GM21737 (cell line): Measurements from ENCODE around the gene P2RX4.
"Not testable (repeated sequence)": the region's sequence is repeated elsewhere in the genome, so short reads cannot be mapped to it uniquely, and the experiment has no call there.

ENCODE experiments used
- ATAC-seq: cut with Tn5 transposase; IDR thresholded peaks from one replicate; pipeline ENCODE4 v1.9.1; 2021; ENCODE audit warnings: mild to moderate bottlenecking, moderate library complexity; ENCODE audit not compliant: unreplicated experiment

Gene P2RX4

DNA sequence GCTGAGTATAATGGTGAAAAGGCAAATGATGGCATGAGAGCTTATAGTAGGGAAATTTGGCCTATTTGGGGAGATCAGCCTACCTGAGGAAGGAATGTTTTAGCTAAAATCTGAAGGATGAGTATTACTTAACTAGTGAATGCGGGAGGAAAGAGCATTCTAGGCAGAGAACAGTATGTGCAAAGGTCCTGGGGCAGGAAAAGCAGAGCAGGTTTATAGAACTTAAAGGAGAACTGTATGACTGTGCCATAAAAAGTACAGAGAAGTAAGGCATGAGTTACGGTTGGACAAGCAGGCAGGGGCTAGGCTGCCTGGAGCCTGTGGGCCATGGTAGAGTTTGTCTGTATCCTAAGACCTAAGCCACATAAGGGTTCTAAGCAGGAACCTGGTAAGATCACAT lies 21.7 kb upstream of the P2RX4 start:
- ATAC-seq, result no peak

DNA sequence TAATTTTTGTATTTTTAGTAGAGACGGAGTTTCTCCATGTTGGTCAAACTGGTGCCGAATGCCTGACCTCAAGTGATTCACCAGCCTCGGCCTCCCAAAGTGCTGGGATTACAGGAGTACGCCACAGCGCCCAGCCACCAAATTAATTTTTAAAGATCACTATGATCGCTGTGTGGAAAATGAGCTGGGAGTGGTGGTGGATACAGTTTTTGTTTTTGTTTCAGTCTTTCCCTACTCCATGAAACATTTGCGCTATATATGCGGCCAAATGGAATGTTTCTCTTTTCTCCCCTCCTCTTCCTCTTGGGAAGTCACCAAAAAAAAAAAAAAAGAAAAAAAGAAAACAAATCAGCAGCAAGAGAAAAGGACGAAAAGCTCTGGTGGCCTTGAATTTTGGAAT lies 20.8 kb upstream of the P2RX4 start:
- no peak for ATAC-seq

DNA sequence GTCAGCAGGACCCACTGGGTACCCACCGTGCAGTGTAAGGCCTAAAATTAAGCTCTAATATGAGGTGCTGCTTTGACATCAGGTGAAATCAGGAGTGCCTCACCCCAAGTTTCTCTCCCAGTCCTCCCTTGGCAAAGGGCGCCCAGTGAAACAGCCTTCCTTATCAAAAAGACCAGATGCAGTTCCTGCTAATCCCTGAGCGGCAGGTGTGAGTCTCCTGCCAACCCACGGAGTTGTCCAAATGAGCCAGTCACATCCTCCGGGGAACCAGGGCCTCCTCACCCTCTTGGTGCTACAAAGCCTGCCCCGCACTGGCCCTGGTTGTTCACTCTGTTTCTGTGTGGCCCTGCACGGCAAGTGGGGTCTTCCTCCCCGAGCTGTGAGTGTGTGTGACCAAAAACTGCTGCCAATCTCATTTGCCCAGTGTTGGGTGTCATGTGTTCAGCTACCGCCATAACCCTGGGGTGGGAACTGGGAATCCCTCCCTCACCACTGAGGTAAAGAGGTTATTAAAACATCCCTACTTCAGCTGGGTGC lies 20.2 kb upstream of the P2RX4 start:
- ATAC-seq, result no peak

DNA sequence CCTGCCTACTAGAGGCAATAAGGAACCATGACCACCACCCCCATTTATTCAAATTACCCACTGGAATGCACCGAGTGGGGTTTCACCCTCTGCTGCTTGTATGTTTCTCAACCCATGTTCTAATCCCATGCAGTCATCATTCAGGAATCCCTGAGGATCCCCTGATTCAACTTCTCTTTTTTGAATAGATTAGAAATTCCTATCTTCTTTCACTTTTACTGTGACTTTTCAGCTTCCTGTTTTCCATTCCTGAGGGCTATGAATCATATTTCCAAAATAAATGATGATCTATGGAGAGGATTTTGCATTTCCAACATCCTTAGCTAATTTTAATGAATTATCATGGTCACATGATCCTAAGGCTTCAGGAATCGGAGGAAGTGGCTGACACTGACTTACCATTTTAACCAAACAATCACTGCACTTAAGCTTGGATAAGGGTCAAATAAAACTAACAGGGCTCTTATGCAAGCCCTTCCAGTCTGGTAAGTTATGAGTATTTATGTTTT lies 19.4 kb upstream of the P2RX4 start:
- no peak for ATAC-seq

DNA sequence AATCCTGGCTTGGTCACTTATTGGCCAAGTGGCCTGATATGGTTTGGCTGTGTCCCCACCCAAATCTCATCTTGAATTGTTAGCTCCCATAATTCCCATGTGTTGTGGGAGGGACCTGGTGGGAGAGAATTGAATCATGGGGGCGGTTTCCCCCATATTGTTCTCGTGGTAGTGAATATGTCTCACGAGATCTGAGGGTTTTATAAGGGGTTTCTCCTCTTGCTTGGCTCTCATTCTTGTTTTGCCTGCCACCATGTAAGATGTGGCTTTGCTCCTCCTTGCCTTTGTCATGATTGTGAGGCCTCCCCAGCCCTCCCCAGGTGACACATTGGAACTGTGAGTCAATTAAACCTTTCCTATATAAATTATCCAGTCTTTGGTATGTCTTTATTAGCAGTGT lies 18.8 kb upstream of the P2RX4 start:
- no peak for ATAC-seq

DNA sequence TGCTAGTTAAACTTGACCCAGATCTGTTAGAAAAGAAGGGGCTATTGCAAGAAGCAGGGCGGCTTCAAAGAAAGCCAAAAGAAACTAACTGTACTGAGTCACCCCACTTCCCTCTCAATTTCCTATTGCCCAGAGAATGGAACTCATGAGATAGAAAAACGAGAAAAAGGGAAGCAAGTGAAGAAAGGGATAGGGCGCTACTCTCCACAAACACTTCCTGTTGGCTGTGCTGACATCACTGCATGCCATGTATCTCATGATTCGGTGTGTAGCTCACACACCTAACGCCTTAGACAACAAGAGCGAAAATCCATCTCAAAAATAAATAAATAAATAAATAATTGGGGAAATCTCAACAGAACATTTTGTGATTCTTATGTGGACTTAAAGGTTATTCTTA lies 13.0 kb upstream of the P2RX4 start:
- no peak for ATAC-seq

DNA sequence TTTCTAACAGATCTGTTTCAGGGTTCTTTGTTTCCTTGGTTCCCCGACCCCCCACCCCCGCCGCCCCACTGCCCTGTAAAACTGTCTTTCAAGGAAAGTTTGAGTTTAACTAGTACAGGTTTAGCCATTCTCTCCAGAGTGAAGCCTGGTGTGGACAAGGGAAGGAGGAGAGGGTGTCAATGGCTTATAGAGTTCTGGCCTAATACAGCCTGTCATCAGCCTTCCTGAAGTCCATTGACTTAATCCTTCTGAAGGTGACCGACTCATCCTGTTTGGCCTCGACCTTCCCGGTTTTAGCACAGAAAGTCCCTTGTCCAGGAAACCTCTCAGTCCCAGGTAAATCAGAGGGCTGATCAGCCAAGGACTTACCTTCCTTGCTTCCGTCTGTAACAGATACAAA lies 11.0 kb upstream of the P2RX4 start:
- ATAC-seq, result no peak

DNA sequence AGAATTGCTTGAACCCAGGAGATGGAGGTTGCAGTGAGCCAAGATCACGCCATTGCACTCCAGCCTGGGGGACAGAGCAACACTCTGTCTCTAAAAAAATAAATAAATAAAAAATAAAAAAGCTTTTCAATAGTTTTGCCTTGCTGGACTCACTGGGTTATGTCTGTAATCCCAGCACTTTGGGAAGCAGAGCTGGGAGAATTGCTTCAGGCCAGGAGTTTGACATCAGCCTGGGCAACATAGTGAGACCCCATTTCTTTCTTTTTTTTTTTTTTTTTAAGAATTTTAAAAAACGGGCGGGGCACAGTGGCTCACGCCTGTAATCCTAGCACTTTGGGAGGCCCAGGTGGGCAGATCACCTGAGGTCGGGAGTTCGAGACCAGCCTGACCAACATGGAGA lies 8.8 kb upstream of the P2RX4 start:
- not testable (repeated sequence) for ATAC-seq

DNA sequence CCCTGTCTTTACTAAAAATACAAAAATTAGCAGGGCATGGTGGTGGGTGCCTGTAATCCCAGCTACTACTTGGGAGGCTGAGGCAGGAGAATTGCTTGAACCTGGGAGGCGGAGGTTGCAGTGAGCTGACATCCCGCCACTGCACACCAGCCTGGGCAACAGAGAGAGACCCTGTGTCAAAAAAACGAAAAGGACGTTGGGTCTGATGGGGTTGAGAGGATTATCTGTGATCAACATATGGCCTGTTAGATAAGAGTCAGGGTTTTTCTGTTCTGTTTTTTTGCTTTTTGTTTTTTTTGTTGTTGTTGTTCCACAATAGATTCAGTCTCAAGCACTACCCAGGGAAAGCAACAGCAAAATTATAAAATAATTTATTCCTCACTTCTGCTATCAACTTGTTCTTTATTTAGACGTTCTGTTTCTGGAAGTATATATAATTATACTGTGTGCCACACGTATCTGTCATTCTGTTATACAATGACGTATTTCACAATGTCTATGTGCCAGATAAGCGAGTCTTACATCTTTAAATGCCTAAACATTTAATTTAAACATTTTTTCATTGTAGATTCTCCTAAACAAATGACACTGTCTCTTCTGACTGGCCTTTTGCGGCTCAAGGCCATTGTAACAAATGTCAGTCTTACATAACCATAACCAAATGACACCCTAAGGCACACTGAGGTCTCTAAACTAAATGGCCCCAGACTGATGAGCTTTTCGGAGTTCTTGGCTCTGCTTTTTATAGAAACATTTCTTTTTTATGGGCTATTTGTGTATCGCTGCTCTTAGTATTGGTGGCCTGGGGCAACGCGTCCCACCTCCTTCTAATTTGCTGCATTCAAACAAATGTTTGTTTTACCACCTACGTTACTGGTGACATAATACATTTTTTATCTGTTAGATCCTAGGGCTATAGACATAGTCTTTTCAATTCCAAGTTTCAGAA lies 7.2 kb upstream of the P2RX4 start:
- ATAC-seq, result no peak

DNA sequence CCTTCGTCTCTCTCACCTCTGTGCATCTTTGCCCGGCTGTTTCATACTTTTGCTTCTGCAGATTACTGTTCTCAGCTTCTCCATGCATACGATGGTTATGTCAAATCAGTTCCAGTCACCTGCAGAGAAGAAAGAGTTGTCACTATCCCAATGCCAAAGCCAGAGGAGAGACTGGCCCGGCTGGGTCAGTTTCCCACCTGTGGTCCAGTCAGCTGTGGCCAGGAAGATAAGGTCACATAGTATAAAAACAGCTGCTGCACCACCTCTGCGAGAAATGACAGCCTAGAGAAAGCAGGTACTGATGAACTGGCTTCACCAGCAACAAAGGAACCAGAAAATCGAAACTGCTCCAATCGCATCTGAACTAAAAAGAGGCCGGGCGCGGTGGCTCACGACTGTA lies 6.4 kb upstream of the P2RX4 start:
- no peak for ATAC-seq

DNA sequence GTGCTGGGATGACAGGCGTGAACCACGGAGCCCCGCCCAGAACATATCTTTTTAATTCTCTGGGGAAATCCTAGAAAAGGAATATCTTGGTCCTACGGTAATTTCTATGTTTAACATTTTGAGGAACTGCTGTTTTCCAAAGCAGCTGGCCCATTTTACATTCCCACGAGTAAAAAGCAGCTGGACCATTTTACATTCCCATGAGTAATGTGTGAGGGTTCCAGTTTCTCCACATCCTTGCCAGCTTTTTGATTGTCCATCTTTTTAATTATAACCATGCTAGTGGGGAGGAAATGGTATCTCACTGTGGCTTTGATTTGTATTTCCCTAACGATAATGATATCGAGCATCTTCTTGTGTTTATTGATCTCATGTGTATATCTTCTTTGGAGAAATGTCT lies 4.4 kb upstream of the P2RX4 start:
- no peak for ATAC-seq

DNA sequence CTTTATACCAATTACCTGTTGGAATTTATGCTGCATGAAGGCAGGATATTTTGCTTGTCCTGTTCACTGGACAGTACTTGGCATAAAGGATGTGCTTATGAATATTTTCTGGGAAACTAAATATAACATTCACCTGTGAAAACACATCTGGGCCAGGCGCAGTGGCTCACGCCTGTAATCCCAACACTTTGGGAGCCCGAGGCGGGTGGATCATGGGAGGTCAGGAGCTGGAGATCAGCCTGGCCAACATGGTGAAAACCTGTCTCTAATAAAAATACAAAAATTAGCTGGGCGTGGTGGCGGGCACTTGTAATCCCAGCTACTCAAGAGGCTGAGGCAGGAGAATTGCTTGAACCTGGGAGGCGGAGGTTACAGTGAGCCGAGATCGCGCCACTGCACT lies 1.4 kb upstream of the P2RX4 start:
- ATAC-seq, result not testable (repeated sequence)

DNA sequence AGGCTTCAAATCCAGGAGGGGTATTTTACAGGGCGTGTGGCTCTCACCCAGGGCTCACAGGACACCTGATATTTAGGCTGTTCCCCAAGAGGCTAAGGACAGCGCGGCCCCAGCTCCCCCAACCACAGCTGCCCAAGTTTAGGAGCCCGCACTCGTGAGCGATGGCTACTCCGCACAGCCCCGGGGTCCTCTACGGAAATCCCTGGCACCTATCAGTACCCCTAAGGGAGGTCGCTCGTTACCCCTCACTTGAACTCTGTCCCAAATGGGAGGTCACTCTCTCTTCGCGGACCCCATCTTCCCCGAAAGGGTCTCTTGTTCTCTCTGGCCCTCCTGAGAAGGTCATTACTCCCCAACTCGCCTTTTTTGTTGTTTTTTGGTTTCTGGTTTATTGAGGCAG lies 708 bp upstream of the P2RX4 start:
- no peak for ATAC-seq

DNA sequence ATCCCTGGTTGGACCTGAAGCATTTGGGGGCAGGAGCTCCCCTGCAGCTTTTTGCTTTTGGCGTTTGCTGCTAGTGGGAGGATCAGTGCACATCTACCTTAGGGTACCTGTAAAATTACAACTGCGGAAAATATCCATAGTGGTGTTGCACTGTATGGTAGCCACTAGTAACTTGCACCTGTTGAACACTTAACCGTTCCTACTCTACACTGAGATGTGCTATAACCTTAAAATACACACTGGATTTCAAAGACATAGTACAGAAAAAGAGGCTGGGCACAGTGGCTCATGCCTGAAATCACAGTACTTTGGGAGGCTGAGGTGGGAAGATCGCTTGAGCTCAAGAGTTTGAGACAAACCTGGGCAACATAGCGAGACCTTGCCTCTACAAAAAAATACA lies 2.9 kb downstream of the P2RX4 start:
- no peak for ATAC-seq

DNA sequence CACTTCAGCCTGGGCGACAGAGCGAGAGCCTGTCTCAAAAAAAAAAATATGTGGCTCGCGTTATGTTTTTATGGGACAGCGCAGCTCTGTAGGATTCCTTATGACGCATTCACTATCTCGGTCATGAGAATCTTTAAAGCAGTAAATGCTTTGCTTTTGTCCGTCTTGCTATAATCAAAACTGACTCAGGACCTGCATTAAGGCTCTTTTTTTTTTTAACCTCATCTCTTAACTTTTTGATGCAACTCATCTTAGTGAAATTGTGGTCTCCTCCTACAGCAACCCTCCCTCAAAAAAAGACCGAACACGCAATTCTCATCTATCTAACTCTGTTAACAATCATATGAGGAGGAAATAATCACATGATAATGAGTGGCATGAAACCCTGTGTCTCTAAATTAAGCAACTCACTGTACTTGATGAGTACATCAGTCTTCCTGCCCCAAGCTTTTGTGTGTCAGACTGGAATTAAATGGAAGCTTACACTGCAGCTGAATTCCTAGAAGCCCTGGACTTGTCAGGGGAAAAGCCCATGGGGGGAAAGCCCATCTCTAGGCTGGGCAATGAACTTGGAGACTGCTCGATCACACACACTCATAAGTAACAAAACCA lies 4.3 kb downstream of the P2RX4 start:
- ATAC-seq, result no peak

DNA sequence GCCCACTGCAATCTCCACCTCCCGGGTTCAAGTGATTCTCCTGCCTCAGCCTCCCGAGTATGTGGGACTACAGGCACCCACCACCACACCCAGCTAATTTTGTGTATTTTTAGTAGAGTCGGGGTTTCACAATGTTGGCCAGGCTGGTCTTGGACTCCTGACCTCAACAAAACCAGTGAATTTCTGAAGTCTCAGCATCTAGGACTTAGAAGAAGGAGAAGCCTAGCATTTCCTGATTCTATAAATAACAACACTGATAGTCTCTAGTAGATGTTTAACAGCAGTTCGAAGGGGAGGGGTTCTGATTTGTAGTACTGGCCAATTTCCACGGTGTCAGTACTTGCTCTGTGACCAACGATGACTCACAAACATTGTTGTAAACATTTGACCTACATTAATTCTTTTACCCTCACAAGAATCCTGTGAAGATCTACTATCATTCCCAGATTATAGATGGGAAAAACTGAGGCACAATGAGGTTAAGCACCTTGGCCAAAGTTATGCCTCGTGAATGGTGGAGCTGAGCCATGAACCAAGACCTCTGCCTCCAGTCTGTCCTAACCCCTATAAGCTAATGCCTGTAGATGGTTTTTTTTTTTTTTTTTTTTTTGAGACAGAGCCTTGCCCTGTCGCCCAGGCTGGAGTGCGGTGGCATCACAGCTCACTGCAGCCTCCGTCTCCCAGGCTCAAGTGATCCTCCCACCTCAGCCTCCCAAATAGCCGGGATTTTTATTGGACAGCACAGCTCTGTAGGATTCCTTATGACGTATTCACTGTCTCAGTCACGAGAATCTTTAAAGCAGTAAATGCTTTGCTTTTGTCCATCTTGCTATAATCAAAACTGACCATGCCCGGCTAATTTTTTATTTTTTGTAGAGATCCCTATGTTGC lies 5.2 kb downstream of the P2RX4 start:
- ATAC-seq, result no peak

DNA sequence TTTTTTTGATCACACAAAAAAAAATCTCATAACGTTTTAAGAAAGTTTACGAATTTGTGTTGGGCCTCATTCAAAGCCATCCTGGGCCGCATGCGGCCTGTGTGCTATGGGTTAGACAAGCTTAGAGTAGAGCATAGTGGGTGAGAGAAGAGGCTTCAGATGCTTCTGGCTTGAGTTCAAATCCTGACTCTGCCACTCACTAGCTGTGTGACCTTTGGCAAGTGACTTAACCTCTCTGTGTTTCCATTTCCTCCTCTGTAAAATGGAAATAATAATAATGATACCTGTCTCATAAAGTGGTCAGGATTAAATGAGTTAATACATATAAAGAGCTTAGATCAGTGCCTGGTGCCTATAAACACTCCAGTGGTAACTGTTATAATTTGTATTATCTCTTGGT lies 6.2 kb downstream of the P2RX4 start:
- no peak for ATAC-seq

DNA sequence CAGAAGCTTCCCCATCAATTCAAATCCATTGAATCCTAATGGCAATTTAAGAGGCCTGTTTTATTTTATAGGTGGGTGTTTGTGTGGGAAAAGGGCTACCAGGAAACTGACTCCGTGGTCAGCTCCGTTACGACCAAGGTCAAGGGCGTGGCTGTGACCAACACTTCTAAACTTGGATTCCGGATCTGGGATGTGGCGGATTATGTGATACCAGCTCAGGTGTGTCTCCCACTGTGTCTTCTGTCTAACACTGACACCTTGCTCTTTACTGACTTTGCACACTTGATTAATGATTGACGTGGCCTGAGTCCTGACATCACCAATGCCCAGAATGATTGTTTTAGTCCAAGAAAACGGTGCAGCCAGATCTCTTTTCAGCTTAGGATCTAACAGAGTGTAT lies 7.1 kb downstream of the P2RX4 start:
- no peak for ATAC-seq

DNA sequence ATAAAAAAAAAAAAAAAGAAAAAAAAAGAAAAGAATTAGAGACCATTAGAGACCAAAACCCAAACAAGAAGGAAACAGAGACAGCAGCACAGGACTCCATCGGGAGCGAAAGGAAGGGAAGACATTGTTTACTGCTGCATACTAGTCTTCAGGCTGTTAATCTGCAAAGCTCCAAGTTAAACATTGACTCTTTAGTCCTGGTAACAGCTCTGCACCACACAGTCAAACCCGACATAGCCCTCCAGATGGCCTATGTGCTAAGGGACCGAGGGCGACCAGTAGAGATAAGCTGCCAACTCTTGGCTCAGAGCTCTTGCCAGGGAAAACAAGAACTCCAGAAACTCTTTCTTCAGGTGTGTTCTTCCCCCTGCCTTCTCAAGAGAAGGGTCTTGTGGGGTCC lies 7.8 kb downstream of the P2RX4 start:
- ATAC-seq, result no peak

DNA sequence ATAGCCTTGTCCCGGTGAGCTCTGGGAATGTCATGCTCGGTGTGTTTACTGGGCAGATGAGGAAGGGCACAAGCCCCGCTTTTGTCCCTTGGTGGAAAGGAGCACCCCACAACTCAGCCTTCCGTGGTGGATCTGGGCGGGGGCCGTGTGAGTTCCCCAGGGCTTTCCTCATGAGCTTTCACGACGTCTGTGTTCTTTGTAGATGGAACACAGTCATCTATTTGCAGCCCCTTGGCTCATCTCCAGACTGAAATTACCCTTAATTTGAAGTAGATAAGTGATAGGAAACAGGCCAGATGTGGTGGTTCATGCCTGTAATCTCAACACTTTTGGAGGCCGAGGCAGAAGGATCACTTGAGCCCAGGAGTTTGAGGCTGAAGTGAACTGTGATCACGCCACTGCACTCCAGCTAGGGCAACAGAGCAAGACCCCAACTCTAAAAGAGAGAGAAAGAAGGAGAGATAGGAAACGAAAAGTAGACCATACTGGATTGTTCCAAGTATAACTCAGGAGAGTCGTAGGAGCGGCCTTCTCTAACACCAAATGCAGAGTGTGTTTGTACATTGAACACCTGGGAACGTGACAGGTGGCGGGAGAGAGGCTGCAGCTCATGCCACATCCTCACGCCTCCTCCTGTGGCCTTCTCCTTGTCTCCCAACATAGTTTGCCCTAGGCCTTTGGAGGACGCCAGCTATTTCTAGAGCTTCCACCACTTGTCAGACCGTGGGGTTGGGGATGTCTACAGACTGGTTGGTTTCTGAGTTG lies 8.8 kb downstream of the P2RX4 start:
- ATAC-seq, result no peak
